GM13977 (cell line): ENCODE data around the gene SH3TC1.

Experiments used
- DNase-seq: peaks from one replicate; pipeline ENCODE4 v3.0.0; 2012; ENCODE audit warnings: low spot score
- in situ Hi-C: fragments of 300-500 bp; cut with MboI; formaldehyde crosslinking; loops from one replicate; pipeline ENCODE4 v1.12.0; 2022; ENCODE audit warnings: low sequenced_read_pairs, low pct_unique_long_range_greater_than_20kb, mixed read lengths, inconsistent platforms; ENCODE audit not compliant: unreplicated experiment
- TF ChIP-seq, protein P1 (sequence below): IDR thresholded peaks from 2 replicates; pipeline ENCODE4 v1.5.1; 2012; ENCODE audit warnings: mild to moderate bottlenecking, control low read depth; ENCODE audit not compliant: insufficient read depth; ENCODE audit errors: extremely low read depth, missing control alignments

The SH3TC1 gene

DNA sequence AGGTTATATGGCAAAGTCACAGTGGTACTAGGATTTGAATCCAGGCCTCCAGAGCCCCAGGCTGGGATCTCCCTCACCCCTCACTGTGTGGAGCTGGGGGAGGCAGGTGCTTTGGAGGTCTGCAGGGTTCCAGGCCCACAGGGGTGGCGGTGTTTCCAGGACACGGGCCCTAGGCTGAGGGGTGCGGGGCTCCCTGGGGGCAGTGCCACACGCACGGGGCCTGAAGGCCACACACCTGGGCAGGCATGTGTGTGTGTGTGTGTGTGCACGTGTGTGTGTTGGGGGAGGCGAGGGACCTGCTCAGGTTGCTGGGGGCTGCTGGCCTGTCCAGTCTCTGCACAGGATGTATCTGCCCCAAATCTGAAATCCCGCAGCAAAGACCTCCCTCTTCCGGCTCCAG, 18.8 kb downstream of the SH3TC1 start:
- in situ Hi-C loops: no loop called here
- no peak for DNase-seq
- TF ChIP-seq, protein P1, sequence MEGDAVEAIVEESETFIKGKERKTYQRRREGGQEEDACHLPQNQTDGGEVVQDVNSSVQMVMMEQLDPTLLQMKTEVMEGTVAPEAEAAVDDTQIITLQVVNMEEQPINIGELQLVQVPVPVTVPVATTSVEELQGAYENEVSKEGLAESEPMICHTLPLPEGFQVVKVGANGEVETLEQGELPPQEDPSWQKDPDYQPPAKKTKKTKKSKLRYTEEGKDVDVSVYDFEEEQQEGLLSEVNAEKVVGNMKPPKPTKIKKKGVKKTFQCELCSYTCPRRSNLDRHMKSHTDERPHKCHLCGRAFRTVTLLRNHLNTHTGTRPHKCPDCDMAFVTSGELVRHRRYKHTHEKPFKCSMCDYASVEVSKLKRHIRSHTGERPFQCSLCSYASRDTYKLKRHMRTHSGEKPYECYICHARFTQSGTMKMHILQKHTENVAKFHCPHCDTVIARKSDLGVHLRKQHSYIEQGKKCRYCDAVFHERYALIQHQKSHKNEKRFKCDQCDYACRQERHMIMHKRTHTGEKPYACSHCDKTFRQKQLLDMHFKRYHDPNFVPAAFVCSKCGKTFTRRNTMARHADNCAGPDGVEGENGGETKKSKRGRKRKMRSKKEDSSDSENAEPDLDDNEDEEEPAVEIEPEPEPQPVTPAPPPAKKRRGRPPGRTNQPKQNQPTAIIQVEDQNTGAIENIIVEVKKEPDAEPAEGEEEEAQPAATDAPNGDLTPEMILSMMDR: no peak

DNA sequence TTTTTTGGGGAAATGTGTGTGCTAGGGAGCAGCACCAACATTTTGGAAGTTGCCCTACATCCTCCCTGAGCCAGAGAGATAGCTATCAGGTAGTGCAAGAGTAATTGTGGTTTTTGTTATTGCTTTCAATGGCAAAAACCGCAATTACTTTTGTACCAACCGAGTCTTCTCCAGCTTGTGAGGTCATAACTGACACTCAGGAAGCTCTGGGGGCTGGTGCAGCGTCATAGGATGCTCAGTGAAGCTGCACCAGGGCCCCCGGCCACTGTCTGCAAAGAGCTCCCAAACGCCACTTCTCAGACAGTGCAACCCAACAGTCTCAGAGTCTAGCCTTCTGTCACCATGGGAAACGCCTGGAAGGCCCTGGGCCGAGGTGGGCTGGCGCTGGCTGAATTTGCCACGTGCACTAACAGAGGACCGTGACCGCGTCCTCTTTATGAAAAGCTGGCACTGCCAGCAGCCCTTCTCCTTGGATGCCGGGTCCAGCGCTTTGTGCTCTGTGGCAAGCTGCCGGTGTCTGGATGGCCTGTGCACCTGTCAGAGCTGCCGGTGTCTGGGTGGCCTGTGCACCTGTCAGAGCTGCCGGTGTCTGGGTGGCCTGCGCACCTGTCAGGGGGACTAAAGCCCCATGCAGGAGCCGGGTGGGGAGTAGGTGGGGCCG, 19.4 kb downstream of the SH3TC1 start:
- DNase-seq: no peak
- in situ Hi-C loops: no loop called here
- TF ChIP-seq, protein P1: no peak

DNA sequence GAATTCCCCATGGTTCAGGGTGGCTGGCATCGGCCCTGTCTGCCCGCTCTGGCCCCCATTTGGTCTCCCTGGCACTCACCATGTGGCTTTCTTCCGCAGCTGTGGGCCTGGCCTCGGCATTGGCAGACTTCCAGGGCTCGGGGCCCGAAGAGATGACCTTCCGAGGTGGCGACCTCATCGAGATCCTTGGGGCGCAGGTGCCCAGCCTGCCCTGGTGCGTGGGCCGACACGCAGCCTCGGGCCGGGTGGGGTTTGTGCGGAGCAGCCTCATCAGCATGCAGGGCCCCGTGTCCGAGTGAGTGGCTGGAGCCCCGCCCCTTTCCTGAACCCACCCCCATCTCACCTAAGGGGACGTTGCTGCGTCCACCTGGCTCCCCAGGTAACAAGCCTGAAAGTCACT, 20.1 kb downstream of the SH3TC1 start:
- in situ Hi-C loops: no loop called here
- no peak for DNase-seq
- TF ChIP-seq, protein P1: no peak

GRCh38 chr4:8220661-8221450, 21.8 kb downstream of the SH3TC1 start:
- in situ Hi-C loops: no loop called here
- TF ChIP-seq, protein P1: no peak
- DNase-seq: no peak

GRCh38 chr4:8221476-8221875, 22.4 kb downstream of the SH3TC1 start:
- in situ Hi-C loops: no loop called here
- DNase-seq: peak; percentile 72
- TF ChIP-seq, protein P1: no peak

DNA sequence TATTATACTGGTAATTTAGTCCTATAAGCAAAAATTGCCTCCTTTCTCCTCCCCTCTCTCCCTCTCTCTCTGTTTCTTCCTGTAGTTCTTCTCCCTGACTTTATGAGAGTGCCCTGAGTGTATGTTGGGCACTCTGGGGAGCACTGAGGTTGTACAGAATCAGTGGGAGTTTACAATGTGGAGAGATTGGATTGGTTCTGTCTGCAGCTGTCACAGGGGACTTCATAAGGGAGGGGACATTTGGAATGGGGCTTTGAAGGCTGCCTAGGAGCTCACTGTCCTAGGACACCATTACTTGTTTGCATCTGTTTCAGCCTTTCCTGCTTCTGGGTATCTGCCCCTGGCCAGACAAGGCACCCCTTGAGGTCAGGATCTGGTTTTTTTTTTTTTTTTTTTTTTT, 22.9 kb downstream of the SH3TC1 start:
- in situ Hi-C loops: no loop called here

More for the DNA sequence above, 22.9 kb downstream of the SH3TC1 start:
- DNase-seq: no peak
- TF ChIP-seq, protein P1: no peak
